Endodermal cell (in vitro differentiated cells): ENCODE measurements around the gene ATP5PO. TPM values are rescaled to one million over a fixed set of nuclear protein-coding genes. Genes with fewer than 3 reads are reported as not detected.

Source experiments
- DNase-seq: peaks from one replicate; pipeline ENCODE4 v3.0.0-alpha.2; 2017
- H3K27ac ChIP-seq: 2 replicates; pipeline ENCODE4 v1.5.1; 2013; ENCODE audit warnings: mild to moderate bottlenecking, low read depth, low read length, moderate library complexity
- H3K27me3 ChIP-seq: 2 replicates; pipeline ENCODE4 v1.6.1; 2013; ENCODE audit warnings: mild to moderate bottlenecking, low read length, moderate library complexity; ENCODE audit not compliant: insufficient read depth, control insufficient read depth, poor library complexity, severe bottlenecking
- H3K36me3 ChIP-seq: 2 replicates; pipeline ENCODE4 v1.7.0; 2013; ENCODE audit warnings: mild to moderate bottlenecking, low read length, moderate library complexity; ENCODE audit not compliant: control insufficient read depth, insufficient read depth
- H3K4me1 ChIP-seq: one replicate; pipeline ENCODE4 v1.7.0; 2013; ENCODE audit warnings: low read length; ENCODE audit not compliant: control insufficient read depth, insufficient read depth
- H3K4me3 ChIP-seq: 2 replicates; pipeline ENCODE4 v1.5.1; 2013; ENCODE audit warnings: mild to moderate bottlenecking, low read length, moderate library complexity
- H3K9ac ChIP-seq: 2 replicates; pipeline ENCODE4 v1.6.1; 2013; ENCODE audit warnings: mild to moderate bottlenecking, low read length, moderate library complexity; ENCODE audit not compliant: poor library complexity, severe bottlenecking; ENCODE audit errors: extremely low read depth
- H3K9me3 ChIP-seq: 2 replicates; pipeline ENCODE4 v1.6.1; 2013; ENCODE audit warnings: mild to moderate bottlenecking, low read length, moderate library complexity; ENCODE audit not compliant: control insufficient read depth
- H3K27ac Mint-ChIP-seq: 2 replicates; pipeline ENCODE4 v1.8.0; 2020; ENCODE audit warnings: mixed read lengths
- H3K27me3 Mint-ChIP-seq: 2 replicates; pipeline ENCODE4 v1.8.0; 2021; ENCODE audit warnings: mild to moderate bottlenecking, mixed read lengths; ENCODE audit not compliant: insufficient read depth
- H3K36me3 Mint-ChIP-seq: 2 replicates; pipeline ENCODE4 v1.8.0; 2020; ENCODE audit warnings: low read depth, mixed read lengths
- H3K4me1 Mint-ChIP-seq: 2 replicates; pipeline ENCODE4 v1.8.0; 2020; ENCODE audit warnings: mixed read lengths
- H3K4me3 Mint-ChIP-seq: 2 replicates; pipeline ENCODE4 v1.8.0; 2020; ENCODE audit warnings: mild to moderate bottlenecking, moderate library complexity, mixed read lengths
- H3K9me3 Mint-ChIP-seq: 2 replicates; pipeline ENCODE4 v1.8.0; 2020; ENCODE audit warnings: mild to moderate bottlenecking, mixed read lengths
- CTCF ChIP-seq: fragments of 200-600 bp; sonication (generic); conservative IDR thresholded peaks from 2 replicates; pipeline ENCODE4 v1.5.0; 2021; ENCODE audit warnings: antibody characterized with exemption, mild to moderate bottlenecking
- WGBS, 2 experiments: methylation state at CpG; one replicate each; pipeline versions ENCODE4 v1.1.5 to v1.1.7; 2013; ENCODE audit warnings: missing lambda C conversion rate in 2 of 2, mixed read lengths in 1 of 2; ENCODE audit not compliant: insufficient coverage in 1 of 2, insufficient read length in 1 of 2; 5-methylcytosine and 5-hydroxymethylcytosine counted together
- total RNA-seq, 2 donors: library from RNA; stranded (reverse); fragmentation: NEBNext Ultra II Directional in 1 of 2; extraction: Animal tissue kit (Norgen Biotek cat#: 25700) in 1 of 2; gene quantifications; 2 replicates in 1 of 2; 3 replicates in 1 of 2; pipeline ENCODE4 v1.2.1, GENCODE V29; 2021

The ATP5PO gene
- total RNA-seq, 2 donors from 2014 or later: 223 to 252 TPM

- DNase-seq: no peak
- no peaks in the 10 kb centered on the region for H3K4me1 ChIP-seq
Observed at GRCh38 chr21:33866826-33867225, 48.8 kb downstream of the ATP5PO start.

GRCh38 chr21:33865996-33866575, 49.5 kb downstream of the ATP5PO start:
- Histone ChIP-seq H3K4me3 (no peak overlapping the region), H3K27ac (no peak overlapping the region), H3K36me3 (no peaks in the 10 kb centered on the region), H3K9ac (no peak overlapping the region), H3K27me3 (no peaks in the 10 kb centered on the region), H3K4me1 (no peaks in the 10 kb centered on the region), H3K9me3 (no peaks in the 10 kb centered on the region)
- Mint-ChIP-seq H3K4me3 (no peak overlapping the region), H3K4me1 (no peaks in the 10 kb centered on the region), H3K27me3 (no peaks in the 10 kb centered on the region), H3K27ac (no peak overlapping the region), H3K9me3 (peaks cover 8% of the 10 kb centered on the region), H3K36me3 (no peaks in the 10 kb centered on the region)
- 92 to 94% methylated on average over 6 to 8 of the region's 8 CpGs for WGBS, 2 experiments
- DNase-seq: no peak
- TF ChIP-seq CTCF: no peak

More at GRCh38 chr21:33866826-33867225, 48.8 kb downstream of the ATP5PO start:
- no peaks in the 10 kb centered on the region for H3K9me3 ChIP-seq
- no peaks in the 10 kb centered on the region for H3K36me3 Mint-ChIP-seq
- no peak overlapping the region for H3K27ac ChIP-seq
- no peak overlapping the region for H3K4me3 ChIP-seq
- no peak overlapping the region for H3K4me3 Mint-ChIP-seq
- peaks cover 8% of the 10 kb centered on the region for H3K9me3 Mint-ChIP-seq
- no peak overlapping the region for H3K27ac Mint-ChIP-seq
- whole genome bisulfite sequencing, 2 experiments: 94 to 100% methylated on average over 2 of the region's 2 CpGs
- no peaks in the 10 kb centered on the region for H3K27me3 Mint-ChIP-seq
- no peak for TF ChIP-seq CTCF
- H3K36me3 ChIP-seq: no peaks in the 10 kb centered on the region
- H3K9ac ChIP-seq: no peak overlapping the region
- no peaks in the 10 kb centered on the region for H3K27me3 ChIP-seq
- H3K4me1 Mint-ChIP-seq: no peaks in the 10 kb centered on the region

- H3K9ac ChIP-seq: no peak overlapping the region
- no peaks in the 10 kb centered on the region for H3K4me1 Mint-ChIP-seq
Observed at GRCh38 chr21:33865176-33865575, 50.4 kb downstream of the ATP5PO start.

More at GRCh38 chr21:33865176-33865575, 50.4 kb downstream of the ATP5PO start:
- H3K4me3 ChIP-seq: no peak overlapping the region
- H3K9me3 ChIP-seq: no peaks in the 10 kb centered on the region
- H3K27me3 Mint-ChIP-seq: no peaks in the 10 kb centered on the region
- H3K36me3 ChIP-seq: no peaks in the 10 kb centered on the region
- H3K27me3 ChIP-seq: no peaks in the 10 kb centered on the region
- peaks cover 6% of the 10 kb centered on the region for H3K9me3 Mint-ChIP-seq
- no peak for DNase-seq
- H3K27ac ChIP-seq: no peak overlapping the region
- WGBS, 2 experiments: 93% methylated on average over 8 to 9 of the region's 9 CpGs
- no peak overlapping the region for H3K4me3 Mint-ChIP-seq
- H3K36me3 Mint-ChIP-seq: no peaks in the 10 kb centered on the region
- H3K27ac Mint-ChIP-seq: no peak overlapping the region
- no peaks in the 10 kb centered on the region for H3K4me1 ChIP-seq
- no peak for TF ChIP-seq CTCF
